Left colon (tissue), 2 donors: ENCODE data around the gene MOB3B. TPM values are rescaled to one million over a fixed set of nuclear protein-coding genes. Genes with fewer than 3 reads are reported as not detected.

Experiments
- ATAC-seq: fragments of 200-7000 bp; cut with Tn5 transposase; one replicate; pipeline ENCODE4 v1.9.1; 2020; ENCODE audit warnings: mild to moderate bottlenecking, moderate library complexity
- DNase-seq, 2 donors: peaks; one replicate each; pipeline ENCODE4 v3.0.0-alpha.2; 2020
- intact Hi-C, 2 donors: fragments of 100-400 bp; cut with DNase I in 1 of 2; cut with micrococcal nuclease in 1 of 2; formaldehyde crosslinking; loops; one replicate each; pipeline versions ENCODE4 v1.11.2 to v1.14.0; 2022; cut with DNase I, micrococcal nuclease
- total RNA-seq, 2 donors: library from RNA; stranded (reverse); fragmentation: NEBNext Ultra II Directional; extraction: Animal tissue kit (Norgen Biotek cat#: 25700); gene quantifications; one replicate each; pipeline ENCODE4 v1.2.1, GENCODE V29; 2021
- donor health status: DM: no; HTN: no; CAD: no.
- donor health status: DM: yes; HTN: yes; CAD: no.

MOB3B gene
- total RNA-seq, 2 donors from 2014 or later: 42.2 to 47.1 TPM

- DNase-seq: peak; percentile 42 to 46
- intact Hi-C loops: no loop called here
These were observed 115.3 kb downstream of the MOB3B start for GRCh38 chr9:27414220-27414761.

GRCh38 chr9:27413511-27414219, 115.9 kb downstream of the MOB3B start:
- intact Hi-C loops: no loop called here
- peak; percentile 14 for ATAC-seq
- no peak for DNase-seq

More at GRCh38 chr9:27414220-27414761, 115.3 kb downstream of the MOB3B start:
- peak; percentile 74 for ATAC-seq

- ATAC-seq: no peak
- intact Hi-C loops: no loop called here
- DNase-seq: no peak
These were observed 116.7 kb downstream of the MOB3B start for GRCh38 chr9:27412963-27413362.

GRCh38 chr9:27412081-27412480, 117.5 kb downstream of the MOB3B start:
- ATAC-seq (no peak), DNase-seq (no peak)
- intact Hi-C loops: no loop called here

GRCh38 chr9:27408482-27408881, 121.1 kb downstream of the MOB3B start:
- DNase-seq: no peak
- intact Hi-C loops: no loop called here
- ATAC-seq: no peak

GRCh38 chr9:27408001-27408400, 121.6 kb downstream of the MOB3B start:
- DNase-seq: no peak
- intact Hi-C loops: no loop called here
- ATAC-seq: no peak

- intact Hi-C loops: no loop called here
- peak; percentile 94 for ATAC-seq
- peak in 1 of 2 donors; percentile 38 for DNase-seq
These were observed 122.1 kb downstream of the MOB3B start for GRCh38 chr9:27407491-27407890.

GRCh38 chr9:27404661-27405060, 125.0 kb downstream of the MOB3B start:
- intact Hi-C loops: no loop called here
- ATAC-seq (no peak), DNase-seq (no peak)

- DNase-seq: no peak
- intact Hi-C loops: no loop called here
These were observed 127.0 kb downstream of the MOB3B start for GRCh38 chr9:27402626-27403025.

GRCh38 chr9:27400334-27400880, 129.2 kb downstream of the MOB3B start:
- ATAC-seq: peak; percentile 93
- intact Hi-C loops: no loop called here
- DNase-seq: no peak

More at GRCh38 chr9:27402626-27403025, 127.0 kb downstream of the MOB3B start:
- ATAC-seq: no peak

- ATAC-seq (no peak), DNase-seq (no peak)
- intact Hi-C loops: no loop called here
These were observed 130.5 kb downstream of the MOB3B start for GRCh38 chr9:27398982-27399653.

GRCh38 chr9:27396495-27396894, 133.1 kb downstream of the MOB3B start:
- no peak for ATAC-seq
- intact Hi-C loops: no loop called here
- no peak for DNase-seq

- ATAC-seq (no peak), DNase-seq (no peak)
- intact Hi-C loops: no loop called here
These were observed 134.1 kb downstream of the MOB3B start for GRCh38 chr9:27395484-27395921.

GRCh38 chr9:27394826-27395201, 134.8 kb downstream of the MOB3B start:
- intact Hi-C loops: no loop called here
- ATAC-seq (no peak), DNase-seq (no peak)

- intact Hi-C loops: no loop called here
- DNase-seq (no peak), ATAC-seq (peak; percentile 86)
These were observed 135.3 kb downstream of the MOB3B start for GRCh38 chr9:27394154-27394825.

- no peak for ATAC-seq
- intact Hi-C loops: no loop called here
- no peak for DNase-seq
These were observed 136.4 kb downstream of the MOB3B start for GRCh38 chr9:27393054-27393846.

- ATAC-seq (no peak), DNase-seq (no peak)
- intact Hi-C loops: no loop called here
These were observed 137.2 kb downstream of the MOB3B start for GRCh38 chr9:27392451-27392850.

- DNase-seq: no peak
- no peak for ATAC-seq
- intact Hi-C loops: no loop called here
These were observed 138.3 kb downstream of the MOB3B start for GRCh38 chr9:27391040-27391895.
